Memory B cell (primary cell): Measurements from ENCODE around the gene RPRML.

ENCODE experiments used
- ATAC-seq: fragments of 150-1000 bp; cut with Tn5 transposase; 2 replicates; pipeline ENCODE4 v1.10.0; 2021; ENCODE audit warnings: low read depth, mild to moderate bottlenecking, moderate library complexity
- DNase-seq, 2 donors: peaks; one replicate each; pipeline ENCODE4 v3.0.0; 2022; ENCODE audit warnings: low spot score in 2 of 2
- H3K27ac Mint-ChIP-seq: one replicate; pipeline ENCODE4 v1.8.0; 2022; ENCODE audit warnings: mild to moderate bottlenecking, moderate library complexity, mixed read lengths
- H3K27me3 Mint-ChIP-seq: one replicate; pipeline ENCODE4 v1.8.0; 2022; ENCODE audit warnings: mixed read lengths
- H3K36me3 Mint-ChIP-seq: one replicate; pipeline ENCODE4 v1.8.0; 2022; ENCODE audit warnings: mild to moderate bottlenecking, mixed read lengths
- H3K4me1 Mint-ChIP-seq: one replicate; pipeline ENCODE4 v1.8.0; 2022; ENCODE audit warnings: mixed read lengths
- H3K4me3 Mint-ChIP-seq: one replicate; pipeline ENCODE4 v1.8.0; 2022; ENCODE audit warnings: mild to moderate bottlenecking, moderate library complexity, mixed read lengths
- H3K9me3 Mint-ChIP-seq: one replicate; pipeline ENCODE4 v1.8.0; 2022; ENCODE audit warnings: mixed read lengths

Gene RPRML

GRCh38 chr17:46944931-46945330 lies 34.1 kb downstream of the RPRML start:
- Mint-ChIP-seq H3K4me1 (peaks cover 9% of the 10 kb centered on the region), H3K27ac (no peak overlapping the region), H3K36me3 (peaks cover 9% of the 10 kb centered on the region), H3K27me3 (no peaks in the 10 kb centered on the region), H3K9me3 (no peaks in the 10 kb centered on the region), H3K4me3 (no peak overlapping the region)
- DNase-seq (no peak), ATAC-seq (no peak)

- ATAC-seq (no peak), DNase-seq (no peak)
- H3K4me3 Mint-ChIP-seq, result no peak overlapping the region
- H3K4me1 Mint-ChIP-seq, result peaks cover 7% of the 10 kb centered on the region
- H3K36me3 Mint-ChIP-seq, result peaks cover 2% of the 10 kb centered on the region
- H3K27me3 Mint-ChIP-seq, result no peaks in the 10 kb centered on the region
- no peaks in the 10 kb centered on the region for H3K9me3 Mint-ChIP-seq
- no peak overlapping the region for H3K27ac Mint-ChIP-seq
These were observed 35.3 kb downstream of the RPRML start for GRCh38 chr17:46943501-46944393.

- Mint-ChIP-seq H3K9me3 (no peaks in the 10 kb centered on the region), H3K27ac (no peak overlapping the region), H3K4me3 (no peak overlapping the region), H3K4me1 (peaks cover 7% of the 10 kb centered on the region), H3K36me3 (peaks cover 2% of the 10 kb centered on the region), H3K27me3 (no peaks in the 10 kb centered on the region)
- DNase-seq (no peak), ATAC-seq (no peak)
These were observed 35.9 kb downstream of the RPRML start for GRCh38 chr17:46943218-46943500.

- Mint-ChIP-seq H3K4me1 (peaks cover 7% of the 10 kb centered on the region), H3K27ac (no peak overlapping the region), H3K9me3 (no peaks in the 10 kb centered on the region), H3K27me3 (no peaks in the 10 kb centered on the region), H3K4me3 (no peak overlapping the region), H3K36me3 (peaks cover 2% of the 10 kb centered on the region)
- ATAC-seq, result peak; percentile 61
- DNase-seq, result peak; percentile 31 to 41
These were observed 36.4 kb downstream of the RPRML start for GRCh38 chr17:46942441-46943217.

GRCh38 chr17:46940692-46941404 lies 38.2 kb downstream of the RPRML start:
- Mint-ChIP-seq H3K4me3 (no peak overlapping the region), H3K27ac (no peak overlapping the region), H3K27me3 (no peaks in the 10 kb centered on the region), H3K9me3 (no peaks in the 10 kb centered on the region), H3K4me1 (peaks cover 7% of the 10 kb centered on the region), H3K36me3 (peaks cover 11% of the 10 kb centered on the region)
- peak; percentile 66 to 78 for DNase-seq
- ATAC-seq, result peak; percentile 90

- no peaks in the 10 kb centered on the region for H3K9me3 Mint-ChIP-seq
- H3K36me3 Mint-ChIP-seq, result peaks cover 34% of the 10 kb centered on the region
- no peaks in the 10 kb centered on the region for H3K4me1 Mint-ChIP-seq
- no peak overlapping the region for H3K27ac Mint-ChIP-seq
- DNase-seq (no peak), ATAC-seq (no peak)
- H3K27me3 Mint-ChIP-seq, result no peaks in the 10 kb centered on the region
- no peak overlapping the region for H3K4me3 Mint-ChIP-seq
These were observed 43.3 kb downstream of the RPRML start for GRCh38 chr17:46935658-46936266.

- no peak overlapping the region for H3K27ac Mint-ChIP-seq
- peaks cover 35% of the 10 kb centered on the region for H3K36me3 Mint-ChIP-seq
- H3K4me1 Mint-ChIP-seq, result peaks cover 20% of the 10 kb centered on the region
- DNase-seq, result no peak
- no peaks in the 10 kb centered on the region for H3K27me3 Mint-ChIP-seq
- H3K9me3 Mint-ChIP-seq, result no peaks in the 10 kb centered on the region
- H3K4me3 Mint-ChIP-seq, result no peak overlapping the region
- ATAC-seq, result no peak
These were observed 47.5 kb downstream of the RPRML start for GRCh38 chr17:46931596-46931995.

GRCh38 chr17:46930051-46930450 lies 49.0 kb downstream of the RPRML start:
- H3K9me3 Mint-ChIP-seq, result no peaks in the 10 kb centered on the region
- H3K4me1 Mint-ChIP-seq, result peaks cover 29% of the 10 kb centered on the region
- peaks cover 32% of the 10 kb centered on the region for H3K36me3 Mint-ChIP-seq
- no peaks in the 10 kb centered on the region for H3K27me3 Mint-ChIP-seq
- no peak for ATAC-seq
- H3K4me3 Mint-ChIP-seq, result no peak overlapping the region
- no peak overlapping the region for H3K27ac Mint-ChIP-seq
- no peak for DNase-seq

- Mint-ChIP-seq H3K27ac (no peak overlapping the region), H3K4me1 (peaks cover 31% of the 10 kb centered on the region), H3K9me3 (no peaks in the 10 kb centered on the region), H3K27me3 (no peaks in the 10 kb centered on the region), H3K4me3 (no peak overlapping the region), H3K36me3 (peaks cover 31% of the 10 kb centered on the region)
- DNase-seq, result no peak
- ATAC-seq, result no peak
These were observed 49.6 kb downstream of the RPRML start for GRCh38 chr17:46929413-46929812.

- Mint-ChIP-seq H3K4me1 (peaks cover 38% of the 10 kb centered on the region), H3K9me3 (no peaks in the 10 kb centered on the region), H3K27me3 (no peaks in the 10 kb centered on the region), H3K36me3 (peaks cover 27% of the 10 kb centered on the region), H3K4me3 (no peak overlapping the region), H3K27ac (no peak overlapping the region)
- no peak for ATAC-seq
- no peak for DNase-seq
These were observed 50.4 kb downstream of the RPRML start for GRCh38 chr17:46928467-46929261.
